HG03342 (cell line): Measurements from ENCODE around the gene GCFC2.
"Not testable (repeated sequence)": the region's sequence is repeated elsewhere in the genome, so short reads cannot be mapped to it uniquely, and the experiment has no call there.

Source experiments
- ATAC-seq: cut with Tn5 transposase; IDR thresholded peaks from one replicate; pipeline ENCODE4 v1.9.1; 2021; ENCODE audit warnings: mild to moderate bottlenecking, moderate library complexity; ENCODE audit not compliant: unreplicated experiment

Gene GCFC2

DNA sequence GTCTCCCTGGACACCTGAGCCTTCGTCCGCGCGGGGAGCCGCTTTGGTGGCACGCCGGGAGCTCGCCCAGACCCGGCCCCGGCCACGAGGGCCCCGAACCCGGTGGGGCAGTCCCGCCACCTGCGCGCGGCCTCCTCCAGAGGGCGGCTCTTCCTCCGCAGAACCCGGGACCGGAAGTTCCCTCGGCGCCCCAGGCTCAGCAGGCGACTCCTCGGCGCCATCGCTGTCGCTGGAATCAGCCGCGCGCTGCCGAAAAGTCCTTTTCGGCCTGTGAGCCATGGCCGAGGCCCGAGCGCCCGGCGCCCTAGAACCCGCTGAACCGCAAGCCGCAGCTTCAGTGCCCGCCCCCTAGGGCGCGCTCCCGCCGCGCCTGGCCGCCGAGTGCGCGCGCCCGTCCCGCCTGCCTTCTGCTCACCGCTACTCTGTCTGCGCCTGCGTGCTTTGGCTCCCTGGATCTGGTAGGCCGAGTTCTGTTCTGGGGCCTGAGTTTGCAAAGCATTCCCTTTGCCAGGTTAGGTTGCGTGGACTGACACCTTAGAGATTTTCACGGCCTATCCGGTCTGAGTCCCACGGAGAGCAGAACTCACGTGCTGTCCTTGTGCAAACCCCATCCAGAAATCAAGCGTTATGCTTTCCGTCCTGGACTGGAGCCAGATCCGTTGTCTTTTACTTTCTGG, at the start of gene GCFC2:
Gene GCFC2, minus strand, starts transcription at position 339 of the 677 bp plus-strand sequence. Its CDS starts 60 bp downstream, at position 279.
- ATAC-seq = peak; percentile 94

GRCh38 chr2:75752828-75753227, 42.1 kb upstream of the GCFC2 start:
- no peak for ATAC-seq

DNA sequence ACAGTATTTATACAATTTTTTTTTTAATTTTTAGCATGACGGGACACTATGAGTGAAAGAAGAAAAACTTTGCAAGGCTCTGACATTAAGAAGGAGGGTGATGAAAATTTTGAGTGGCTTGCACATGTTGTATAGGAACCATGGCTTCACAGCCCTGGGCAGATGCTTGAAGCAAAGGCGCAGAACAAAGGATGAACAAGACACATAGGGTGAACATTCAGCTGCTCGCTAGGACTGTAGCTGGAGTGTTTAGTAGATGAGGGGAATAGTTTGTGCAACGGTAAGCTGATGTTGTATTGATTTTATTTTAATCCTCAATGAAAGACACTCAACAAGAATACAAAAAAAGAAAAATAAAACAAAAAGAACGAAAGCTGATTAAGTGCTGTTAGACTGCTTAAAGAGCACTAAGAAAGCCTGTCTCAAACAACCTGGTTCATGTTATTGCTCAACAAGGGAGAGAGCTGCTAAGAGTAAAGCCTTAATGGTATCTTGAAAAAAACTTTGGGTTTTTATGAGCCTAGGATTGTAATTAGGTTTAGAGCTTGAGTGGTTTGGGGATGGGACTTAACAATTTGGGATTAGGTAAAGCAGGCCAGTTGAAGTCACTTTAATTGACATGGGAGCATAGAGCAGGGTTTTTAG, 41.2 kb upstream of the GCFC2 start:
- no peak for ATAC-seq

DNA sequence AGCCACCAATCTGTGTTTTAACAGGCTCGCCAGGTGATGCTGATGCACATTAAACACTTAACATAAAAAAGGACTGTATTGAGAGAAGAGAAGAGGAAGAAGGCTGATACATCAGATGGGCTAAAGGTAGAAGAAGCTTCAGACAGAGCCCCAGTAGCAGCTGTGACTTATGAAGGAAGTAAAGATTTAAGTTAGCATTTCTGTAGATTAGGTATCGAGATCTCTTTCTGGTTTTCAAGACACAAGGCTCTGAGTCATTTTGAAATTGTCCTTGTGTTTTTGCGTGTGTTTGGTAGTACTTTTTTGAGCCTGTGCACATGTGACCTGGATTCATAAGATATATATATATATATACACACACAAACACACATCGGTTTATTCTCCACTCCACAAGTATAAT, 40.6 kb upstream of the GCFC2 start:
- no peak for ATAC-seq

DNA sequence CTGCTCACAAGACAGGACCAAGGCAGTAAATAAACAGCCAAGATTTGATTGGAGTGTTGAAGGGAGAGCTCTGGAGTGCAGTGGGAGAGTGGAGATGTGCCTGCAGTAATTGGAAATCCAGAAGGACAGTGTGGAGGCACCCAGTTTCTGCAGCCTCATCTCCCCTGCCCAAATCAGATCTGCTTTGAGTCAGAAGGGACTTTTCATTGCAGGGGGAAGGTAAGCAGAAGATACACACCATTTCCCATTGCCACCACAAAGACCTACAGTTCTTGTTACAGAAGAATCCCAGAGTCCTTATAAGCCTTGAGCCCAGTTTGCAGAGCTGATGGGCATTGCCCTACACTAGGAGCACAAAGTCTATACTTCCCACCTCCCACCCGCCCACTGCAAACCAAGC, 27.2 kb upstream of the GCFC2 start:
- ATAC-seq = no peak

GRCh38 chr2:75736276-75736675, 25.6 kb upstream of the GCFC2 start:
- no peak for ATAC-seq

DNA sequence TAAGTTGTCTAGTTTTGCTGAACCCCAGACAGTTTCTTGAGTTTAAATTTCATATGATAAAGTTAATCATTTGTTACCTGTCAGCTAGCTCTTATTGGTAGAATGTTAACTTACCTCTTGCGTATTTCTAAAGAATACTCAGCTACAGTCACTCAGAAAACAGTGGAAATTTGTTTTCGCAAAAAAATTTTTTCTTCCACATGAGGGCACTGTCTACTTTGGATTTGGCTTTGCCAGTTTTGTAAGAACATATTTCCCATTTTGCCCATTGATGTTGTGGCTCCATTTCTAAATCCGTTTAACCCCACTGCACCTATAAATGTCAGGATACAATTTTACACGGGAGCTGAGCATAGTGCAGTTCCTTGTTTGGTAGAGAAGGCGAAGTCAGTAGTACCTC, 19.1 kb upstream of the GCFC2 start:
- ATAC-seq = no peak

- ATAC-seq = no peak
Measured at GRCh38 chr2:75728614-75729419, 18.1 kb upstream of the GCFC2 start.

DNA sequence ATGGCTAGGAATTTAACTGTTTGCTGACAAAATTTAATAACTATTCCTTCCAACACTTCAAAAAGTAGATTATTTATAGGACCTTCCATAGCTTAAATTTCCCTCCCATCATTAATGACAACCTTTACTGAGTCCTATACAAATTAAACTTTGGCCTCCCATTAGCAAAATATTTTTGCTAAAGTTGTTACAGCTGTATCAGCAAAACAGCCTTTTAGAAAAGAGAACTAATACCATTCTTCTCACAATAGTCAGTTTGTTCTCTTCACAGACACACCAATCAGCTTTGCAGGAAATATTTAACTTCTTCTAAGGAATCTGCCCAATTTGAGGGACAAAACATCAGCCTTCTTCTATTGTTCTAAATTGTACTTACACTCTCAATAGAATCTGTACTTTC, 12.0 kb upstream of the GCFC2 start:
- ATAC-seq = no peak

GRCh38 chr2:75720525-75720924, 9.8 kb upstream of the GCFC2 start:
- no peak for ATAC-seq

GRCh38 chr2:75719616-75720015, 8.9 kb upstream of the GCFC2 start:
- no peak for ATAC-seq

DNA sequence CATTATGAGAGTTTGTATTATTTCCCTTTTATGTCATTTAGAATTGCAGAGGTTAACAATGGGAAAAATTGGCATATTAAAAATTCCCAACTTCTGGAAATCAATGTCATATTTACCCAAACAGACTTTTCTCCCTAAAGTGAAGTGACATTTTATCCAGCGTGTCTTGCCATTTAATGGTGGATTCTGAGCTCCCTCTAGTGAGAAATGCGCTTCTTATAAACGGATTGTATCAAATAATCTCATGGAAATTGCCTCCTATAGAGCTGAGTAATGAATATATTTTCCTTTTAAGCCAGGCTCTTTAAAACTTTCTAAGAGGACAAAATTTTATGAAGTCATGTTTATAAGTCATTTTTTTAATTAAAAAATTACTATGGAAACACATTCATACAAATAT, 5.7 kb upstream of the GCFC2 start:
- no peak for ATAC-seq

- ATAC-seq = not testable (repeated sequence)
Measured at GRCh38 chr2:75711590-75711989, 875 bp upstream of the GCFC2 start.

DNA sequence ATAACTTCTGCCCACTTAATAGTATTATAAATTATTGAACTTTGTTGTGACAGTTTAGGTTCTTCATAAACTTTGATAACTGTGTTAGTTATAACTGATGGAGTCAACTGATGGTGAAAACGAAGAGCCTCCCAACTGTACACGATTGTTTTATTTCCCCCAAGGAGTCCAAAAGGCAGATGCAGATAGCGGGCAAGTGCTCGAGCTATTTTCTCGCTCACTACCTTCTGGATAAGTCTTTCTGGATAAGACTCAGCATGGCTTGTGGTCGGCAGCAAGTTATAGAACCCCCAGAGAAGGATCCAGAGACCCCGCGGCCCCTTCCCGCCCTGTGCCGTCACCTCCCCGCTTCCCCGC, 517 bp downstream of the GCFC2 start:
- no peak for ATAC-seq

DNA sequence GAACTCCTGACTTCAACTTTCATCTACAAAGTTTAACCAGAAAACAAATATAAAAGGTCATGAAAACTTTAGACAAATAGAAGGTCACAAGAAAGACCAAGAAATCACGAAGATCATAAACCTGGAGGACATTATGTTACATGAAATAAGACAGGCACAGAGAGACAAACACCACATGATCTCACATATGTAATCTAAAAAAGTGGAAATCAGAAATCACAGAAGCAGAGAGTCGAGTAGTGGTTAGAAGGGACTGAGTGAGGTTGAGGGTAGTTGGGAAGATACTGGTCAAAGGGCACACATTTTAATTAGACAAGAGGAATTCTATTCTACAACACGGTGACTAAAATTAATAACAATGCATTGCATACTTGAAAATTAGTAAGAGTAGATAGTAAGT, 1.4 kb downstream of the GCFC2 start:
- ATAC-seq = no peak

- no peak for ATAC-seq
Measured at GRCh38 chr2:75707901-75708300, 2.8 kb downstream of the GCFC2 start.

- ATAC-seq = no peak
Measured at GRCh38 chr2:75705921-75706320, 4.8 kb downstream of the GCFC2 start.

- ATAC-seq = no peak
Measured at GRCh38 chr2:75703589-75704287, 7.0 kb downstream of the GCFC2 start.

DNA sequence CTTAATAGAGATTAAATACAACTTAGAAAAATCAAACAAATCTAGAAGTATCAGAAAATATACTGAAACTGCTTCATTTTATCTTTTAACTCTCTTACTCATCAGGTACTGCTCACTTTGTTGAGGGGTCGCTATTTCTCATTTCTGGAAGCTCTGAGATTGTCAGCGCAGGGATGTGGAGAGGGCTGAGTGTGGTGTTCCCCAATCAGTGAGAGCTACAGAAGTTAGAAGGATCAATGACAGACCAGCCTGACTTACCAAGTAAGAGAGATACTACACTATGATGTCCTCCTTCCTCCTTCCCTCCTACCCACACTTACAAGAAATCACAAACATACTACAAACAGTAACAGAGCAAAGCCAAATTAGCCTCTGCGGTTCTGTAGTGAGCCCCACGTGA, 8.1 kb downstream of the GCFC2 start:
- ATAC-seq = no peak

- ATAC-seq = no peak
Measured at GRCh38 chr2:75698918-75699317, 11.8 kb downstream of the GCFC2 start.

GRCh38 chr2:75688196-75688595, 22.5 kb downstream of the GCFC2 start:
- no peak for ATAC-seq
